ENCODE results near the gene SYT17.

Gene SYT17

DNA sequence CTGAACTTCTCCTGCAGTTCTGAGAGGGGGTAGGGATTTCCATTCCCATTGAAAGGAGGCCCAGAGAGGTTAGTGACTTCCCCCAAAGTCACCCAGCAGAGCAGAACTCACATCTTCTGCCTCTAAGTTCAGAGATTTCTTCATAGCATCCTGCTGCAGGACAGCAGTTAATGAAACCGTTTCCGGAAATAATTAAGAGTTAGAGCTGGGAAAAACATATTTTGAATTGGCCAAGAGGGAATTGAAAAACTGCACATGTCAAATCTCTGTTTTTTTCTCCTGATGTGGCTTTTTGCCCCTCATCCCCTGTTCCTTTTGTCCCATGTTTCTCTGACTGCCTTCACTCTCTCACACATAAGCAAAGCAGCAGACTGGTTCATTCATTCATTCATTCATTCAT lies 27.6 kb upstream of the SYT17 start:
- DNase-seq, result no peak

DNA sequence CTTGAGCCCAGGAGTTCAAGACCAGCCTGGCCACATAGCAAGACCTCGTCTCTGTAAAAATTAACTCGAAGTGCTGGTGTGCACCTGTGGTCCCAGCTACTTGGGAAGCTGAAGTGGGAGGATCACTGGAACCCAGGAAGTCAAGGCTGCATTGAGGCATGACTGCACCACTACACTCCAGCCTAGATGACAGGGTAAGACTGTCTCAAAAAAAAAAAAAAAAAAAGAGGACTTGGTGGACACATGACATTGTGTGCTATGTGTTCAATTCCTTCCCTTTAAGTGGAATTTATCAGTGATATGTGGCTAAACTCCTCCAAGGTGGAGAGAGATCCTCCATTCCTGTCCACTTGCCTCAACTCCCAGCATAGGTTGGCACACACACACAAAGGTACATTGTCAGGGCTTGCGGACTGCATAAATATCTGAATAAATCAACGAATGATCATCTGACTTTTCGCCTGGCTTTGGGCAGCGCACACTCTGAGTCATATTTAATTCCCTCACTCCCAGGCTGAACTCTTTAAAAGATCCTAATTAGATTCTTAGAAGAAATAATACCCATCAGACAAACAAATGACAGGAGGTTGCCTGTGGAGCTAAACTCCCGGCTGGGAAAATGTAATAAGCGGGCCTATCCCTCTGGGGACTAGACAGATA lies 25.0 kb upstream of the SYT17 start:
- DNase-seq, result no peak

DNA sequence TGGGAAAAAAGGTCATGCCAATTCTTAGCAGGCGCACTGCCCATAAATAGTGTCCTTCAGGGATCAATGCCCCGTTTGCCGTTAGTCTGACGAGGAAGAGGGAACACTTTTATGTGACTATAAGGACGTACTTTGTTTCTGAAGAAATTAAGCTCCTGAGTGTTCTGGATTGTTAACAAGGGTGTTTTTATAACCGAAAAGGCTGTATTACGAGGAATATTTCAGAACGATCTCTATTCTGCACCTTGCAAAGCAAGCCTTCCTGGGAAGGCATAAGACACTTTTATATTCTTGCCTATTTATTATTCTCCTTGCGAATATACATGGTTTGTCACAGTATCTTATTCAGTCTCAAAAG lies 24.5 kb upstream of the SYT17 start:
- DNase-seq, result no peak

- DNase-seq, result no peak
Observed at GRCh38 chr16:19145010-19145409, 23.0 kb upstream of the SYT17 start.

DNA sequence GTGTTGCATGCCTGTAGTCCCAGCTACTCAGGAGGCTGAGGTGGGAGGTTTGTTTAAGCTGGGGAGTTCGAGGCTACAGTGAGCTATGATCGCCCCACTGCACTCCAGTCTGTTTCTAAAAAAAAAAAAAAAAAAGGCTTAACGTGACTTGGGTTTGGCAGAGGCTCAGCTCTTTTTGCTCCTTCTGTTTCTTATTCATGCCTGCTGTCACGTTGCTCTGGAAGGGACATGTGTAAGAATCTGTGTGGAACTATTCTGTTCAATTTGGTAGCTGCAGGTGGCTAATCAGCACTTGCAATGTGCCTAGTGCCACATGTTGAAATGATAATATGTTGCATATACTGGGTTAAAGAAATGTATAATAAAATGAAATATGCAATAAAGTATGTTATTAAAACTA lies 20.9 kb upstream of the SYT17 start:
- no peak for DNase-seq

DNA sequence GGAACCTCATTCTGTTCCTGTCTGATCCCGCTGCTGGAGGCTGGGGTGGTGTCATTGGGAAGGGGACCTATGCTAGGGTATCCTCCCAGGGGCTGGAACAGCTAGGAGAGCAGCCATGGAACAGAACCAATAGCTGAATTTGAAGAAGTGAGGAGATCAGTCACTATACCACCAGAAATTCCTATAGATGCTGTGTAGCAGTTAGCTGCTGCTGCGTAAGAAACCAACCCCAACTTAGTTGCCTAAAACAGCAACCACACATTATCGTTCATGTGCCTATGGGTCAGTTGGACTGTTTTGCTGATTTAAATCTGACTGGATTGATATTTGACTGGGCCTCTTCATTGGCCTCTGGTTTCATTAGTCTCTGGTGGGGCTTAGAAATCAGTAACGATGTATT lies 20.4 kb upstream of the SYT17 start:
- DNase-seq, result no peak

- DNase-seq, result no peak
Observed at GRCh38 chr16:19148189-19148588, 19.9 kb upstream of the SYT17 start.

DNA sequence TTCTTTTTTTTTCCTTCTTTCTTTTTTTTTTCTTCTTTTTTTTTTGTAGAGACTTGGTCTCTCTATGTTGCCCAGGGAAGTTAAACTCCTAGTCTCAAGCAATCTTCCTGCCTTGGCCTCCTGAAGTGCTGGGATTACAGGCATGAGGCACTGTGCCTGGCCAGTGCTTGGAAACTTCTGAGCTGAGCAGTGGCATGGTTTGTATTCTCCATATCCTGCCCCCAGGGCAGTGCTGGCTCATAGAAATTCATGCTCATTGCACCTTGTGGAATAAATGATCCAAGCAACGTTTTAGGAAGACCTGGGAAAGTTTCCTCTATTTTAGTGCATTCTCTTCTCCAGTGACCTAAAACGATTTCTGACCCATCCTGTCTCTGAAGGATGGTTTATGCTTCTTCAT lies 16.7 kb upstream of the SYT17 start:
- DNase-seq, result no peak

DNA sequence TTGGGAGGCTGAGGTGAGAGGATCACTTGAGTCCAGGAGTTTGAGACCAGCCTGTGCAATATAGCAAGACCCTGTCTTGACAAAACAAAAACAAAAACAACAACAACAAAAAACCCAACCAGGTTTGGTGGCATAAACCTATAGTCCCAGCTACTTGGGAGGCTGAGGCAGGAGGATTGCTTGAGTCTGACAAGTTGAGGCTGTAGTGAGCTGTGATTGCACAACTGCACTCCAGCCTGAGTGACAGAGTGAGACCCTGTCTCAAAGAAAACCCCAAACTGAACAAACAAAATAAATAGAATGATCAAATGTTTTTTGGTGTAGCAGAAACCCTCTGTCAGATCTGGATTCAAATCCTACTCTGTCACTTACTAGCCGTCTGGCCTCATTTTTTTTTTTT lies 16.0 kb upstream of the SYT17 start:
- no peak for DNase-seq

DNA sequence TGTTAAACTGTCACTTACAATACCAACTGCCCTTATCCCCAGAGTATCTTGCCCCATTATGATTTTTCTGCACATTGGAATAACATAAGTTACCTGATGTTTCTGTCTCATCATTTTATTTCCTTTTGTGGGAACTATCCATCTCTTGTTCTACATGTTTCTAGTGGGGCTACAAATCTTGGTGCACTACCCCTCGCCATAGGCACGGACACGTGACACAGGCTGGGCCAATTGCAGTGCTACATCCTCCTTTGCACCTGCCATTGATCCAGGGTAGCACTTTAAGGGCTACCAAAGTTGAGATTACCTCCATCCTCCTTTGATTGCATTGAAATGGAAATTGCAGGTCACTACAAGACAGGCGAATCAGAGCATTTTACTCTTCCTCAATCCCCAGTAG lies 14.2 kb upstream of the SYT17 start:
- DNase-seq, result no peak

DNA sequence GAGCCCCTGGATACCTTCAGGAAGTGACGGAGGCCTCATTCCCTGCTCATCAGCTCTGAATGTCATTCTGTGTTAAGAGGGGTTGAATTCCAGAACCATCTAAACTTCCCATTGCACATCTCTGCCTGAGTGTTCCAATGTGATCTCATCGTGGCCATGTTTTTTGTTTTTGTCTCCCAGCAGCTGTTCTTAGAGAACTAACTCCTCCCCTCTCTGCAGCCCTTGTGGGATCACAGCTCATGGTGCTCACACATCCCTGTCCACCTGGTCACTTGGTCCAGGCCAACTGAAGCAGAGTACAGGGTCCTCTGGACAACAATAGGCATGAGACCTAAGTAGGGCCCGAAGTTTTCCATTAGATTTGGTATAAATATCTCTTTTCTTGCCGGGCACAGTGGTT lies 6.0 kb upstream of the SYT17 start:
- DNase-seq, result no peak

DNA sequence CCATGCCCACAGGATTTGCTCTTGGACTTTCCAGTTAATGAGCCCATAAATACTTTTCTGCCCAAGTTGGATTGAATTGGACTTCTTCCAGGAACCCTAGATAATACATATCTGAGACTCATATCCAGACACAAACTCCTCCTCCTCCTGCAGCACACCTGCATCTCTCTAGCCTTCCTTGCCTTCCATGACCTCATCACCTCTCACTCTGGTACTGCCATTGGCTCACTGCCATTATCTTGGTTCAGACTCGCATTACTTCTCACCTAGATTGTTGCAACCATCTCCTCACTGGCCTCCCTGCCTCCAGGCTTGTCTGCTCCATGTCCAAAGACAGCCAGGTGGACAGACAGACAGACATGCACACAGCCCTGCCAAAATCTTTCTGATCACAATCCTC lies 4.8 kb upstream of the SYT17 start:
- no peak for DNase-seq

GRCh38 chr16:19164285-19164684 lies 3.8 kb upstream of the SYT17 start:
- no peak for DNase-seq

DNA sequence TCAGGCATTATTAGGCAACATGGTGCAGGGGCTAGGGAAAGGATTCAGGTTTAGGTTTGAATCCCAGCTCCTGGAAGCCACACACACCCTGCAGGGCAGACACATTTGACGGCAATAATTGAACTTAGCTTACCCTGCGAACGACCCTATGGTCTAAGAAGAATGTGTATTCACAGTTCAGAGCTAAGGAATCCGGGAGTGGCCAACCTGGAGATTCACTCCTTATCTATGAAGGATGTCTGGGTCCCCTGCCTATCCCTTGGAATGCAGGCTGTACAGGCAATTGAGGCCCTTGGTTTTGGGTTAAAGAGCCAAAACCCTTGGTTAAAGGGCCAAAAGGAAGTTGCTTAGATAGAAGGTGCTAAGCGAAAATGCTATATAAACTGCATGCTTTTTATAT lies 2.9 kb upstream of the SYT17 start:
- no peak for DNase-seq

GRCh38 chr16:19166500-19166899 lies 1.5 kb upstream of the SYT17 start:
- DNase-seq, result no peak

DNA sequence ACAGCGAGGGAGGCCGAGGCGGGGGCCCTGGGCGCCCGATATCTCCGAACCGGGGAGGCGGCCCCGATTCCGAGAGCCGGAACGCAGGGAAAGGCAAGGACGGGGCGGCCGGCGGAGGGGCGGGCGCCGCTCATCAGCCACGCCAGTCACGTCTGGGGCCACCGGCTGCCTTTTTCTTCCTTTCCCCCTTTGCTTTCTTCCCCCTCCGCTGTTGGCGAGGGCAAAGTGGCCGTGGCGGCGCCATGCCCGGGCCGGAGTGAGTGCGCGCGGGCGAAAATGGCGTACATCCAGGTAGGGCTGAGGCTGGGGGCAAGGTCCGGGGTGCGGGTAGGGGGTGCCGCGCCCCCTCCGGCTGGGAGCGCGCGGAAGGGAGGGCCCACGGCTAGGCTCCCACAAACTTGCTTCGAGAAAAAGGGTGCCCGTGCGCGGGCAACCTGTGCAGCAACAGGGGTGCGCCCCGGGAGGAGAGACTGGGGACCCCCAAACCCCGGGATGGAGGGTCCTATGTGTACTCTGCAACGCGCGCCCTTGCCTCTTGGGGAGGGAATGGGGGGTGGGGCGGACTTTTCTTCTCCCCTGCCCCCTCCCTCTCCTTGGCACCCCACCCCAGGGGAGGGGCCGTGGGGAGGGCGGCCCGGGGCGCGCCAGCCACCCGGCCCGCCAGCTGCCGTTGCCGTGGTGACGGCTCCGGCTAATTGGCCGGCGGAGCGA lies 486 bp downstream of the SYT17 start:
- no peak for DNase-seq

- DNase-seq, result no peak
Observed at GRCh38 chr16:19169082-19169639, 1.1 kb downstream of the SYT17 start.

- no peak for DNase-seq
Observed at GRCh38 chr16:19170043-19170655, 2.1 kb downstream of the SYT17 start.

GRCh38 chr16:19172098-19172780 lies 4.2 kb downstream of the SYT17 start:
- no peak for DNase-seq

DNA sequence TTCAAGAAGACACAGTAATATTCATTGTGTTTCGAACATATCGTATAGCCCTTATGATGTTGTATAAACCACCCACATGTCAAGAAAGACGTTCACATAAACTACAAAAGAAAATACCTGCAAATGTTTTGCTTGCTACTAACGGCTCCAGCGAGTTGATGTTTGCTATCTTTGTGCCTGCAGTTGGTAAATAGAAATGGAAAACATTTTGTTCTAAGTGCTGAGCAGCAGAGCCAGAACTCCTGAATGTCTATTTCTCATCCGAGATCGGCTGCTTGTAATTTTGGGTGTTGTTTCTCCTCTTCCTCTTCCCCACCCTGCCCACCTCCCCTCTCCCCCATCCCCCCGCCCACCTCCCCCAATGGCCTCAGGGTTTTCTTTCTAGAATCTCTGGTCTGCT lies 5.0 kb downstream of the SYT17 start:
- DNase-seq, result no peak

GRCh38 chr16:19173649-19174383 lies 5.8 kb downstream of the SYT17 start:
- DNase-seq, result no peak

GRCh38 chr16:19174478-19174877 lies 6.4 kb downstream of the SYT17 start:
- DNase-seq, result no peak
